ENCODE results near the gene DNHD1.

GRCh38 chr11:6584528-6584927 is 87.4 kb downstream of the DNHD1 start:
- no peak for TF ChIP-seq ATF1 (CRISPR knock-in tag; IDR thresholded peaks at IDR 0.05)
- TF ChIP-seq TEAD4 (CRISPR knock-in tag; IDR thresholded peaks at IDR 0.05), result no peak
- no peak for TF ChIP-seq GRHL2 (CRISPR knock-in tag; IDR thresholded peaks at IDR 0.05; ENCODE audit: insufficient replicate concordance, severe bottlenecking)
- TF ChIP-seq CREB1 (CRISPR knock-in tag; IDR thresholded peaks at IDR 0.05), result no peak
- no peak for TF ChIP-seq CTCF (IDR thresholded peaks at IDR 0.05)
- TF ChIP-seq E2F4 (CRISPR knock-in tag; IDR thresholded peaks at IDR 0.05; ENCODE audit: borderline replicate concordance, low read depth), result no peak
- no peak for TF ChIP-seq SMAD4 (CRISPR knock-in tag; IDR thresholded peaks at IDR 0.05)
- TF ChIP-seq MAX (CRISPR knock-in tag; IDR thresholded peaks at IDR 0.05), result no peak
- no peak for TF ChIP-seq E2F1 (CRISPR knock-in tag; IDR thresholded peaks at IDR 0.05)
